ENCODE results near the gene SPANXN1.
"Not testable (repeated sequence)": the region's sequence is repeated elsewhere in the genome, so short reads cannot be mapped to it uniquely, and the experiment has no call there.

Gene SPANXN1, protein sequence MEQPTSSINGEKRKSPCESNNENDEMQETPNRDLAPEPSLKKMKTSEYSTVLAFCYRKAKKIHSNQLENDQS

GRCh38 chrX:145247203-145247602 lies at the start of gene SPANXN1:
Gene SPANXN1 (plus strand): TSS chrX:145247503. CDS start chrX:145247587, 84 bp downstream.
- not testable (repeated sequence) for DNase-seq (ENCODE audit: low spot score)

GRCh38 chrX:145199078-145199477 lies 48.2 kb upstream of the SPANXN1 start:
- no peak for DNase-seq (ENCODE audit: low spot score)

DNA sequence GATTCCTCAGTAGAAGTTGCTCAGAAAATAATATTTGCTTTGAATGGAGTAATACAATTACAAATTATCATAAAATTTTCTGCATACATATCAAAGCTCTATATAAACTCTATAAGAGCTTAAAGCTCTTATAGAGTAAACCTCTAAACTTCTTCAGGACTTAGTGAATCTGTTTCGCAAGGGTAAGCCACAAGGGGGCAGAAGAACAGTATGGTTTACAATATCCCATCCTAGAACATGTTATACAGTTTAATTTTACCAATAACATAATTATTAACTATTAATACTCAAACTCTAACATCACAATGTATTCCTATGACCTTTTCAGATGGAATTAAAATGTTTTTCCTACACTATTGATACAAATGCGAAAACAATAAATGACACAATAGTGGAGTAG lies 33.8 kb upstream of the SPANXN1 start:
- DNase-seq (ENCODE audit: low spot score) = no peak

DNA sequence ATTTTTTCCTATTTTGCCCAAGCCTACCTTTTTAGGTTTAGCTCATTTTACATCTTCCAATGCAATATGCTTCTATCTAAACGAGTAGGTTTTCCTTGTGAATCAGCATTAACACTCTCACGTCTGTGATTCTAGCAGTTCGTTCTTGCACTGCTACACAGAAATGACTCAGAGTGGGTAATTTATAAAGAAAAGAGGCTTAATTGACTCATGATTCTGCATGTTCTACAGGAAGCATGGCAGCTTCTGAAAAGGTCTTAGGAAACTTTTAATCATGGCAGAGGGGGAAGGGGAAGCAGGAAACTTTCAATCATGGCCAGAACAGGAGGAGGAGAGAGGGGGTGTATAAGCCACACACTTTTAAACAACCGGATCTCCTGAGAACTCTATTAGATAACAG lies 44.9 kb downstream of the SPANXN1 start:
- DNase-seq (ENCODE audit: low spot score) = no peak

Measured in D341Med (cell line).